Cardiac muscle cell (in vitro differentiated cells and primary cell): ENCODE data around the gene MTF1. TPM values are rescaled to one million over a fixed set of nuclear protein-coding genes. Genes with fewer than 3 reads are reported as not detected.

ENCODE experiments used
- DNase-seq, 2 donors: peaks; one replicate each; pipeline versions ENCODE4 v3.0.0 to v3.0.0-alpha.2; 2010 to 2017; ENCODE audit warnings: low read depth in 1 of 2, low spot score in 1 of 2
- H3K27ac ChIP-seq: fragments of 200-600 bp; sonication (generic); 2 replicates; pipeline ENCODE4 v1.5.1; 2016
- H3K27me3 ChIP-seq: fragments of 200-600 bp; sonication (generic); 2 replicates; pipeline ENCODE4 v1.6.0; 2016; ENCODE audit warnings: control low read depth
- H3K36me3 ChIP-seq: fragments of 200-600 bp; sonication (generic); 2 replicates; pipeline ENCODE4 v1.5.1; 2016; ENCODE audit warnings: control low read depth
- H3K4me1 ChIP-seq: fragments of 200-600 bp; sonication (generic); 2 replicates; pipeline ENCODE4 v1.8.1; 2017; ENCODE audit warnings: low read depth, mild to moderate bottlenecking, mixed run types
- H3K4me3 ChIP-seq: fragments of 200-600 bp; sonication (generic); 2 replicates; pipeline ENCODE4 v1.5.1; 2016; ENCODE audit warnings: mild to moderate bottlenecking
- H3K9me3 ChIP-seq: fragments of 200-600 bp; sonication (generic); 2 replicates; pipeline ENCODE4 v1.5.1; 2017; ENCODE audit warnings: low read depth, mild to moderate bottlenecking, control low read depth
- CTCF ChIP-seq: IDR thresholded peaks from 2 replicates; pipeline ENCODE4 v1.5.1; 2012; ENCODE audit warnings: low read depth, mild to moderate bottlenecking, low read length
- polyA plus RNA-seq: library from polyadenylated mRNA; unstranded; fragments of >200 nt; fragmentation: Nextera tagmentation; extraction: Ambion mirVana; gene quantifications from 2 replicates; pipeline ENCODE4 v1.2.1, GENCODE V29; 2016
- total RNA-seq: library from RNA; depleted of rRNA; stranded (reverse); fragments of >200 nt; gene quantifications from 2 replicates; pipeline ENCODE4 v1.2.3, GENCODE V29; 2016

Gene MTF1
- total and polyA plus RNA-seq, 2 experiments from 2014 or later = 1.6 to 5.7 TPM

DNA sequence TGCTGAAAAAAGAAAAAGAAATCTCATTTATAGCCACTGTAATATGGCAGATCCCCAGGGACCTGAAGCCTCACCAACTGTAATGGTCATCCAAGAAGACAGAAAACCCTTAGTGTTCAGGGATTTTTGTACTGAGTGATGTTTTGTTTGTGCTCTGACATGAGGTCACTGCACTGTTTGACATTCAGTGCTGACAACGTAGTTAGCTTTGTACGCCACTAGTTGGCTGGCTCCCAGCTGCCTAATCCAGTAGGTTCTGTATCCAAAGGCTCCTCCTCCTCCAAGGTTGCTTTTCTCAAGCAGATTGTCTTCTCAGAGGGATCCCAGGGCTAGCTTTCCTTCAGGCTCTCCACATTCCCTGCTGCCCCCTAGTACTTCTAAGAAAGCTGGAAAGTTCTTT lies 41.9 kb downstream of the MTF1 start:
- TF ChIP-seq CTCF = no peak
- H3K36me3 ChIP-seq = peaks cover 29% of the 10 kb centered on the region
- no peak overlapping the region for H3K27ac ChIP-seq
- no peaks in the 10 kb centered on the region for H3K27me3 ChIP-seq
- H3K9me3 ChIP-seq = no peaks in the 10 kb centered on the region
- H3K4me3 ChIP-seq = no peak overlapping the region
- no peaks in the 10 kb centered on the region for H3K4me1 ChIP-seq
- peak in 1 of 2 donors; percentile 37 for DNase-seq

- Histone ChIP-seq H3K4me1 (peaks cover 1% of the 10 kb centered on the region), H3K4me3 (no peak overlapping the region), H3K27me3 (no peaks in the 10 kb centered on the region), H3K9me3 (no peaks in the 10 kb centered on the region), H3K27ac (no peak overlapping the region), H3K36me3 (peaks cover 14% of the 10 kb centered on the region)
- no peak for DNase-seq
- TF ChIP-seq CTCF = no peak
These were observed 45.1 kb downstream of the MTF1 start for GRCh38 chr1:37814252-37814651.

DNA sequence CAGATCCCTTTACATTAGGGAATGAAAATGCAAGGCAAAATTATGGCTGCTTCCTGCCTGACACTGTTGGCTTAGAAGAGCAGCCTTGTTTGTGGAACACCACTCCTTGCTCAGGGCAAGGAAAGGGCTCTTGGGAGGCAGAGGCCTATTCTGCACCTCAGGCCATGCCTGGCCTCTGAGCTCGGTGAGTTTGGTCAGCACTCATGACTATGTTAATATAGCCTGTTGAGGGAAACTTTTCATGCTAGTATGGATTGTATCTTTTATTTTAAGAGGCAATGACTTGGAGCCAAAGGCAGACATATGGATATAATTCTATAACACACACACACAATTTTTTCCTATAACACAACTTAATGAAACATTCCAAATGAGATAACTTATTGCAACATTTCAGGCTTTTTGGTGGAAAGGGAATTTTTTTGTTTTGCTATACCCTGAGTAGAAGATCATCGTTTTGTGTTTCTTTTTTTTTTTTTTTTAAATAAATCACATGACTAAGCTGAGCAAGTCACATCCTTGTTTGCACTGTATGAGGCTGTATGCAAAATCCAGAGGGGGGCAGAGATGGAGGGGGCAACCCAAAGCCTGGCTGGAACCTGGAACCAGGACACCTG lies 45.8 kb downstream of the MTF1 start:
- TF ChIP-seq CTCF = no peak
- H3K4me3 ChIP-seq = no peak overlapping the region

GRCh38 chr1:37811027-37811655 lies 48.3 kb downstream of the MTF1 start:
- Histone ChIP-seq H3K4me3 (no peak overlapping the region), H3K4me1 (peaks cover 5% of the 10 kb centered on the region), H3K27me3 (no peaks in the 10 kb centered on the region), H3K36me3 (peaks cover 2% of the 10 kb centered on the region), H3K9me3 (no peaks in the 10 kb centered on the region), H3K27ac (no peak overlapping the region)
- TF ChIP-seq CTCF = peak; percentile 95
- peak; percentile 83 to 91 for DNase-seq

More for the DNA sequence above, 45.8 kb downstream of the MTF1 start:
- Histone ChIP-seq H3K9me3 (no peaks in the 10 kb centered on the region), H3K27me3 (no peaks in the 10 kb centered on the region), H3K27ac (no peak overlapping the region), H3K36me3 (peaks cover 11% of the 10 kb centered on the region), H3K4me1 (peaks cover 5% of the 10 kb centered on the region)
- DNase-seq = no peak

GRCh38 chr1:37809942-37810341 lies 49.5 kb downstream of the MTF1 start:
- Histone ChIP-seq H3K4me3 (no peak overlapping the region), H3K9me3 (no peaks in the 10 kb centered on the region), H3K4me1 (peaks cover 5% of the 10 kb centered on the region), H3K27ac (no peak overlapping the region), H3K27me3 (no peaks in the 10 kb centered on the region), H3K36me3 (peaks cover 9% of the 10 kb centered on the region)
- DNase-seq = peak in 1 of 2 donors; percentile 12
- TF ChIP-seq CTCF = no peak
